GM19238 (cell line): ENCODE measurements around the gene SAMD8.
A peak's percentile ranks its signal among the peaks of the same experiment; 100 is the strongest.
"Not testable (repeated sequence)": the region's sequence is repeated elsewhere in the genome, so short reads cannot be mapped to it uniquely, and the experiment has no call there.

Experiments used
- DNase-seq: peaks from one replicate; pipeline ENCODE4 v3.0.0; 2011; ENCODE audit warnings: low spot score; ENCODE audit not compliant: insufficient read length

SAMD8 gene

DNA sequence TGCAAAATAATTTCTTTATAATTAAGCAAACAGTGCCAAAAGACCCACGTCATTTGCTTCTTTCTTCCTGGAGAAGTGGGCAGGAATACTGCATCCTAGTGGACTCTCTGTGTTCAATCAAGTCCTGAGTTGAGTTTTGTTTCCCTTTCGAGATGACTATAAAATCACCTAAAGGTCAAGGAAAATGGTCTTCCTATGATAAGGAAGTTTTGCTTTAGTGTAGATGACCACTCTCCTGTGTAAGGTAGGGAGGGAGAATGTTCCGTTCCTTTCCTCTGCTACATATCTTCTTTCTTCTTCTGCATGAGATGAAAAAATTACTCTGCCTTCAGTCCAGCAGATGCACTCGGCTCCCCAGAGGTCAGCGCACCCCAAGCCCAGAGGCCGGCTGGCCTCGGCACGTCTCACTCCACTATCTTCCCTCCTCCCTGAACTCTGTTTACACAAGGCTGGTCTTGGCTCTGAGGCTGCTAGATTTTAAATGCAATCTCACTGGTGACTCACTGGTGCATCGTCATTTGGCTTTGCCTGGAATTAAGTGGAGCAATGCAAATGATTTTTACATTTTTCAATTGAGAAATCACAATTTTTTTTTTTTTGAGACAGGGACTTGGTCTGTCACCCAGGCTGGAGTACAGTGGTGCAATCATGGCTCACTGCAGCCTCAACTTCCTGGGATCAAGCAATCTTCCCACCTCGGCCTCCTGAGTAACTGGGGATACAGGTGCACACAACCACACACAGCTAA, 80.5 kb downstream of the SAMD8 start:
- DNase-seq: no peak

DNA sequence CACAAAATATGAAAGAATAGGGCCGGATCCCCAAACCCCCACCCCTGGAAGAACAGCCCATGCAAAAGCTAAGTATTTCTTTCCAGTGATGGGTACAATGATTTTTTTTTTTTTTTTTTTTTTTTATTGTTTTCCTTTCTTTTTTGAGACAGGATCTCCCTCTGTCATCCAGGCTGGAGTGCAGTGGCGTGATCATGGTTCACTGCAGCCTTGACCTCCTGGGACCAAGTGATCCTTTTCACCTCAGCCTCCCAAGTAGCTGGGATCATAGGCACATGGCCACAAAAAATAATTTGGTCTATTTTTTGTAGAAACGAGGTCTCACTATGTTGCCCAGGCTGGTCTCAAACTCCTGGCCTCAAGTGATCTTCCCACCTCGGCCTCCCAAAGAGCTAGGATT, 83.2 kb downstream of the SAMD8 start:
- not testable (repeated sequence) for DNase-seq

DNA sequence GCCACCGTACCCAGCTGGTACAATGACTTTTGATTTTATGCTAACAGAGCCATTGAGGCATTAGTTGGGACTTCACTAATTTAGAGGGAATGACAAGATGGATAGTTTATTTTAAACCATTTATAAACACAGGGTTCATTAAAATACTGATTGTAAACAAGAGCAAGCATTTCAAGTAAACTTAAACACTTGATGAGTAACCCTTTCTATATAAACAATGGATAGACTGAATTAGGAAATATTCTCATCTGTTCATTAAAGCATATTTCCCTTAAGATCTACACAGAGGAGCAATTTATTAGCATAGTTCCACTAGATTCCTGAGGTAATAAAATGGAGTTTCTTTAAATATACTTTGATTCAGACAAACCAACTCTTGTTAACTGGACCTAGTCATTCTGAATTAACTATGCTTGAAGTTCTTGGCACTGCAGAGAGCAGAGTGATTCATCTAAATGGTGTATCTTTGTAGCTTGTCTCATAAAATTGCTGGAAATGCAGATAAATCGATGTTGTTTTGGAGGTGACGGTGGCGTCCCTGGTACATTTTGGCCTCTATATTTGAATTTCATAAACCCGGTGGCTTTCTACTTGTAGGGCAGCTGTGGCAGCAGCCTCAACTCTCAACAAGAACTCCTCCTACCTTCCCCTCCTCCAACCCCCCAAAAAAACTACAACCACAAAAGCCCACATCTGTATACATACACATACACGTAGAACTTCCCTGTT, 83.7 kb downstream of the SAMD8 start:
- DNase-seq: no peak

DNA sequence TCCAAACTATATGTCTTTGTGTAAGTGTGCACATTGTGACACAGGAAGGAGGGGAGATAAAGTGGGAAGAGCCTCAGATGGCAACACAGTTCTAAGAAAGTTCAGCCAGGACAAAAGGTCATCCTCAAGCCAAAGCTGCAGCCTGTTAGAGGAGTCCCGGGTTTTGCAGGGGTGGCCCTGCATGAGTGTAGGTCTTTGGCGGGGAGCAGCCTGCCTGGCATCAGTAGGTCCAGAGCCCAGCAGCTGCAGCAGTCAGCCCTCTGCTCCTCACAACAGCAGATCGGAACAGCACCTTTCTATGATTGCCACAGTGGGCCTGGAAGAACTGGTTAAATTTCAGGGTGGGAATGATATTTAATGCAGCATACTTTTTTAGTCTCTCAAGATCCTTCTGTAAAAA, 85.6 kb downstream of the SAMD8 start:
- DNase-seq: no peak

DNA sequence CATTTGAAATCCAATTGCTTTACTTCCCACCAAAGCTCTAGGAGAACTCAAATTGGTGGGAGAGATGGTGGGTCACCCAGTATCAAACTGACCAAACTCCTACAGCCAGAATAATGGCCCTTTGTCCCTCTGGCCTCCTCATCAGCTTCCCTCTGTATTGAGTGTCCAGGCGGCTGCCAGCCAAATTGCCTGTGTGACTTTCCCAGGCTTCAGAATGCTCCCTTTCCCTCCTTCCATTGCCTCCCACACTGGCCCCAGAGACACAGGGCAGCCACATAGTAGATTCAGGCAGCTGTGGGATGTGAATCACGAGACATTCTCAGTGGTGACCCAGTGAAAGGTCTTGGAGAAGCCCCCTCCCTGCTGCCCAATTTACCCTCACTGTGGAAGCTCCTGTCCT, 86.5 kb downstream of the SAMD8 start:
- DNase-seq: no peak

DNA sequence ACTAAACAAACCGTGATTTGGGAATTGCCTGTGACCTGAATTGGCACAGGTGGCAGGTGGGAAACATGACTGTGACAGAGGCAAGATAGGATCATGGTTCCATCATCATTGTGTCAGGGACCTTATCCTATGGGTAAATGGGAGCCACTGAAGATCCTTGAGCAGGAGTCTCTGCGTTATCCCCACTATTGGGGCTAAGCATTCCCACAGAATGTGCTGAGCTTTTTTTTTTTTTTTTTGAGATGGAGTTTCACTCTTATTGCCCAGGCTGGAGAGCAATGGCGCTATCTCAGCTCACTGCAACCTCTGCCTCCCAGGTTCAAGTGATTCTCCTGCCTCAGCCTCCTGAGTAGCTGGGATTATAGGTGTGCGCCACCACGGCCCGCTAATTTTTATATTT, 88.5 kb downstream of the SAMD8 start:
- DNase-seq: not testable (repeated sequence)

DNA sequence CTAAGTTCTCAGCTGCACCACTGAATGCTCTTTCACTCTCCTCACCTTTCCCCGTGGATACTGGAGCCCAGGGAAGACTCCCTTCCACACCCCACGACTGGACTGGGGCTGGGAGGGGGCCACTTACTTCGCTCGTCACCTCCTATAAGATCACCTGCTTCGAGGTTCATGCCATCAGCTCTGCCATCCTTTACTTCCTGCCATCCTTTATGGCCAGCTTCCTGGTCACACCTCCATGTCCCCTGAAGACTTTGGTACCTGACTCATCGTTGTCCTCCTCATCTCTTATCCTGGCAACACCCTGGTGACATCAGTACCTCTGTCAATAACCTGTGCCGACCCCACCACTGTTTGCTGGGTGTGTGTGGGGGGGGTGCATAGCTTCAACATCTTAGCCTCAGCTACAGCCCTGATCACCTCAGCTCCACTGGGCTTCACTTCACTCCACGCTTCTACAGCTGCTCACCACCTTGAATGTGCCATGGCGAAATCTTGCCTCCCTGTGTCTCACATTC, 90.4 kb downstream of the SAMD8 start:
- DNase-seq: no peak

DNA sequence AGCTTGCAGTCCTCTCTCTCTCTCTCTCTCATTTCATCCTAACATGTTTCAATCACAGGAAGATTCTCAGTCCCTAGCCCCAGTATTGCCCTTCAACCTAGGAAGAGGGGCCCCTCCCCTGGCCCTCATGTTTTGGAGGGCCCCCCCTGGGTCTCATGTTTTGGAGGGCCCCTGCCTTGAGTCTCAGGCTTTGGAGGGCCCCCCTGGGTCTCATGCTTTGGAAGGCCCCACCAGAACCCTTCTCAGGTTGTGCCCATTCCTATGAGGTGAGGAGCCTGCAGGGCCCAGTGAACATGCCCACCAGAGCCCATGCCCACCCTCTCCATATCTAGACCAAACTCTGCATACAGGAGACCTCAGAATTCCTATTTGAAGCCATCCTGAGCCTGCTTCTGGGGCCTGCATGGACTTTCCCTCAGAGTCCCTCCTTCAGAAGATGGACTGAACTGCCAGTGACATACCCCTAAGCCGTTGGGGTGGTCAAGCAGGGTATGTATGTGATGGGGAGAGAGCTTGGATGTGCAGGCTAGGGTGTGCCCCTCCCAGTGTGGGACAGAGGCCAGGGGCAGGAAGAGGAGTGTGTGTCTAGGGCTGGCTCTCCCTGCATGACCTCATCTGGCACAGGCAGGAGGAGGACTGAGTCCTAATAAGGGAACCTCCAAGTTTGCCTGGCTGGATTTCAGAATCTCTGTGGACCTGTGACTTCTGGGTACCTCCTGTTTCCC, 91.0 kb downstream of the SAMD8 start:
- DNase-seq: no peak

DNA sequence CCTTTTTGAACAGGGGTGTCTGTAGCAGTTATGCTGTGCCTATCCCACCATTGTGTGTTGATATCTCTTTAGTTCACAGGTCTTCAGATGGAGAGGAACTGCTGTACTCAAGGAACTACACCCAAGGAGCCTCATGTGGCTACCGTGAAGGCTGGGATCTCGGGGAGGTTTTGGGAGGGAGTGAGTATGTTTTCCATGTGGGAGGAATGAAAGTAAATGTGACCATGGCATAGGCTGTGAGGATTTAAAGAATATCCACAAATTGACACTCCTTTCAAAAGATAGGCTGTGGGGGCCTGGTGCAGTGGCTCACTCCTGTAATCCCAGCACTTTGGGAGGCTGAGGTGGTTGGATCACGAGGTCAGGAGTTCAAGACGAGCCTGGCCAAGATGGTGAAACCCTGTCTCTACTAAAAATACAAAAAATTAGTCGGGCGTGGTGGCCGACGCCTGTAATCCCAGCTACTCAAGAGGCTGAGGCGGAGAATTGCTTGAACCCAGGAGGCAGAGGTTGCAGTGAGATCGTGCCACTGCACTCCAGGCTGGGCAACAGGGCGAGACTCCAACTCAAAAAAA, 91.7 kb downstream of the SAMD8 start:
- not testable (repeated sequence) for DNase-seq

DNA sequence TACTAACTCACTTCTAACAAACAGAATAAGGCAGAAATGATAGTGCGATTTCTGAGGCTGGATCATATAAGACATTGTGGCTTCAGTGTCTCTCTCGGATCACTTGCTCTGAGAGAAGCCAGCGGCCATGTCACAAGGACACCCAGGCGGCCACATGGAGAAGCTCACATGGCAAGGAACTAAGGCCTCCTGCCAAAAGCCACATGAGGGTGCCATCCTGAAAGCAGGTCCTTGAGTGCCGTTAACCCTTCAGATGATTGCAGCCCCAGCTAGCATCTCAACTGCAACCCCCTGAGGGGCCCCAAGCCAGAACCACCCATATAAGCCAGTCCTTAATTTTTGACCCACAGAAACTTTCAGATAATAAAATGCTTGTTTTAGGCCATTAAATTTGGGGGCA, 92.3 kb downstream of the SAMD8 start:
- DNase-seq: no peak

DNA sequence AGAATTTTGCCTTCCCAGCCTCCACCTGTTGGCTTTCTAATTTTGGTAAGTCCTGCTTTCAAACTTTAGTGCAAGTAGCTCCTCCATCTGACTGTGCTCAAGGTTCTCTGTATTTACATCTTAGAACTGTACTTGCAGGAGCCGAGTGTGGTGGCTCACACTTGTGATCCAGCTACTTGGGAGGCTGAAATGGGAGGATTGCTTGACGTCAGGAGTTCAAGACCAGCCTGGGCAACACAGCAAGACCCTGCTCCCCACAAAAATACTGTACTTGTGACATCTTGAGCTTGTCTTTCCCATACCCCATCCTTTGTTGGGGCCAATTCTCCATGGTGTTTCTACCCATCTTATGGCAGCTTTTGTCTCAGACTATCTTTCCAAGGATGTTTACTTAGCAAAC, 94.5 kb downstream of the SAMD8 start:
- no peak for DNase-seq

DNA sequence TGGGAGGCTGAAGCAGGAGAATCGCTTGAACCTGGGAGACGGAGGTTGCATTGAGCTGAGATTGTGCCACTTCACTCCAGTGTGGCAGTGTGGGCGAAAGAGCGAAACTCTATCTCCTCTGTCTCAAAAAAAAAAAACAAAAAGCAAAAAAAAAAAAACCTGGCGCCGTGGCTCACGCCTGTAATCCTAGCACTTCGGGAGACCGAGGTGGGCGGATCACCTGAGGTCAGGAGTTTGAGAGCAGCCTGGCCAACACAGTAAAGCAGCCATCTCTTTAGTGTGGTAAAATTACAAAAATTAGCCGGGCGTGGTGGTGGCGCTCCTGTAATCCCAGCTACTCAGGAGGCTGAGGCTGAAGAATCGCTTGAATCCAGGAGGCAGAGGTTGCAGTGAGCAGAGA, 95.2 kb downstream of the SAMD8 start:
- DNase-seq: not testable (repeated sequence)

DNA sequence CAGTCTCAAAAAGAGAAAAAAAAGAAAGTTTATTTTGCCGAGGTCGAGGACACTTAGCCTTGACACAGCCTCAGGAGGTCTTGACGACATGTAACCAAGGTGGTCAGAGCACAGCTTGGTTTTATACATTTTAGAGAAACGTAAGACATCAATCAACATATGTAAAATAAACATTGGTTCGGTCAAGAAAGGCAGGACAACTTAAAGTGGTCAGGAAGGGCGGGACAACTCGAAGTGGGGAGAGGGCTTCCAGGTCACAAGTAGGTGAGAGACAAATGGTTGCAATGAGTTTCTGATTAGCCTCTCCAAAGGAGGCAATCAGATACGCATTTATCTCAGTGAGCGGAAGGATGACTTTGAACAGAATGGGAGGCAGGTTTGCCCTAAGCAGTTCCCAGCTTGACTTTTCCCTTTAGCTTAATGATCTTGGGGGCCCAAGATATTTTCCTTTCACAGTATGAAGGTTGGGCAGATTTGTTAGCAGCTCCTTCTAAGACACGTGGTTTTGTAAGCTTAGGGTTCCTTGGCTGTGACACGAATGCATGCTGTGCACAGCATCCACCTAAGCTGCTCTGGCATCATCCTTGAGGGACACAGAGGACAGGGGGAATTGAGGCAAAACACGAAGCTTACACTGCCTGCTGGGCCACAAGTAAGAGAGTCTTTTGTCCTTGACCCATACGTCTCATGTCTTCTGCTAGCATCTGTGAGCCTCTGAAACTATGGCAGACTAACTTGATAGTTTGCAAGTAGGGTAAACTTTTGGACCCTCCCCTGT, 95.8 kb downstream of the SAMD8 start:
- DNase-seq: no peak

DNA sequence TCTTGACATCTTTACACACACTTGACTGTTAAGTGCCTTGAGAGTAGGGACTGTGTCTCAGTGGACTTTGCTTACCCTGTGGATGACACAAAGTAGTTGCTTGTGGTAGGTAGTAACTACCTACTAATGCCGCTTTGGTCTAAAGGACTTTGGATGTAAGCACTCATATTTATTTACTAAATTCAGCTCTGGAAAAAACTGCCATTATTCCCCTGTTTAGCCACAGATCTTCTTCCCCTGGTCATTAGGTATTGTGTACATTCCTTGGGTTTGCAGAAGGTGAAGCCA, 96.3 kb downstream of the SAMD8 start:
- DNase-seq: no peak

DNA sequence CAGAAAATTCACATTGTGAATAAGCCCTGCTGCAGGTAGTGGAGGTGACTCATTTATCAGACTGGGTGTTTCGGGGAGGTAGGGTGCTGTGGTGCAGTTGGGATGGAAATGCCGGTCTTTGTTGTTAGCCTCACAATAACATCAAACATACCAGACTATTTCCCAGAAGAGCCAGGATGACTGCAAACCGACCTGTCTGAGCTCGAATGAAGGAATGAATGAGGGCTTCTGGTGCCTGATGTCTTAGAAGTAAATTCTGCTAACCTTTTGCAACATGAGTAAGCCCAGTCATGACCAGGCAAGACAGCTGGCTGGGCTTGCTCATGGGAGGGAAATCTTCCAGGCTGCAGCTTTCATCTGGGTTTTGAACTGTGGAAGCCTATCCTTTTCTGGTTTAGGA, 96.7 kb downstream of the SAMD8 start:
- DNase-seq: no peak

DNA sequence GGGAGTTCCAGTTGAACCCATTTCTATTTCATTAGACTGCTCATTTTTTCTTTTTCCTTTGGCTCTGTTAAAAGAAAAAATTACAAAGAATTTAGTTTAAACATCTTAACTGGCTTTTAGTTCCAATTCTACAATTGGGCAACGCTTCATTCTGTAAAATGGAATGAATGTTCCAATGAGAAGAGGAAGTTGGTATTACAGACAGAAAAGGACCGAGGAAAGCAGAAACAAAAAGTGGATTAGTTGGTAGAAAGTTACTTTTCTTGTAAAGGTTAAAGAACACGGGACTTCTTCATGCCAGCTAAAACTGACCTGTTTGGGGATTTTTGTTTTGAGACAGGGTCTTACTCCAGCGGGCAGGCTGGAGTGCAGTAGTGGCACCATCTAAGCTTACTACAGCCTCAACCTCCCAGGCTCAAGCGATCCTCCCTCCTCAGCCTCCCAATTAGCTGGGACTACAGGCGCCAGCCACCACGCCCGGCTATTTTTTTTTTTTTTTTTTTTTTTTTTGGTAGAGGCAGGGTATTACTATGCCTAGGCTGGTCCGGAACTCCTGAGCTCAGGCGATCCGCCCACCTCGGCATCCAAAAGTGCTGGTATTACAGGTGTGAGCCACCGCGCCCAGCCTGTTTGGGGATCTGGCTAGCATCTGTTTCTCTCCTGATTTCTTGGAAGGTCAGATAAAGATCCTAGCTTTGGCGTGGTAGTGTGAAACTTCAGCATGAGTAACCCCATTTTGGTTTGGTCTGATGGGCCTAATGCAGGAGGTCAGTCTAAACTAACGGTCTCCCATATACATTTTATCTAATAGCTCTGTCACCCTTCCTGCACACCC, 97.8 kb downstream of the SAMD8 start:
- no peak for DNase-seq

DNA sequence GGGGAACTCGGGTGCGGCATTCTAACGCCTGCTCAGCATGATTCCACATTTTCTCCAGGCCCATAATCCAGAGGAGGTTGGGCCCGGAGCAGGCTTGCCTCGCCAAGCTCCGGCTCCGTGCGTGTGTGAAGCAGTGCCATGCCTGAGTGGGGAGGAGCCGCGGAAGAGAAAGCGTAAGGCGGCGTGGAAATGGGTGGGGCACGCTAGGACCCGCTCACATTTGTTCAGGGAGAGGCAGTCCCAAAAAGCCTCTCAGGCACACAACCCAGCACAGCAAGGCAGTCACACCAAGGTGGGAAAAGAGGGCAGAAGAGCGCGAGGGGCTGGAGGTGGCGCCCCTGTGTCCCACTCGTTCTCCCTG, 98.4 kb downstream of the SAMD8 start:
- DNase-seq: peak; percentile 56

DNA sequence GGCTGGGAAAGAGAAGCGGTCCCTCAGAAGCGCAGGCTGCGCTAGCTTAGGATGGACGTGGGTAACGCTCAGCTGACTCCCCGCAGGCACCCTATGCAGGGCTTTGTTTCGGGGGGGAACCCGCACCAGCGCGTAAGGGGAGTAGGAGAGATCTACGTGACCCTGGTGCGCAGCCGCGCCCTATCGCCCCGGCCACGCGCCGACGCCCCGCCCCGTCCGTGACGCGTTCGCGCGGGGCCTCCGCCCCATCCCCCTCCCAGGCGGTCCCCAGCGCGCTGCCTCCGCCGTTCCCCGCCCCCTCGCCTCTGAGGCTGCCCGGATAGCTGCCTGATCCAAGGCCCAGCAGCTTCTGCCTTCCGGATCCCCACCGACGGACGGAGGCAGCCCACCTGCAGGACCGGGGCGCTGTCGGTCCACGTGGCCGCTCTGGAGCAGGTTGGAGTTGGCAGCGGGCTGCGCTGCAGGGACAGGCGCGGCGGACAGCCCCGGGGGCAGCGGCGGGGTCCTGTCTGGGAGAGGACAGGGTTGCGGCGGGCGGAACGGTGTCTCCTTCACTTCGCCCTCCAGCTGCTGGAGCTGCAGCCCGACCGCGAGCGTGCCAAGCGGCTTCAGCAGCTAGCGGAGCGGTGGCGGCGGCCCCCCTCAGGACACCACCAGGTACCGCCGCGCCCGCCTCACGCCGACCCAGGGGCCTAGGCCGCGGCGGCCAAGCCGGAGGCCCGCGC, 99.0 kb downstream of the SAMD8 start, which contains the start of gene VDAC2:
VDAC2 (plus strand) TSS at position 515 of the 725 bp plus-strand sequence. CDS start 363 bp downstream, outside the sequence.
- DNase-seq: peak; percentile 88

DNA sequence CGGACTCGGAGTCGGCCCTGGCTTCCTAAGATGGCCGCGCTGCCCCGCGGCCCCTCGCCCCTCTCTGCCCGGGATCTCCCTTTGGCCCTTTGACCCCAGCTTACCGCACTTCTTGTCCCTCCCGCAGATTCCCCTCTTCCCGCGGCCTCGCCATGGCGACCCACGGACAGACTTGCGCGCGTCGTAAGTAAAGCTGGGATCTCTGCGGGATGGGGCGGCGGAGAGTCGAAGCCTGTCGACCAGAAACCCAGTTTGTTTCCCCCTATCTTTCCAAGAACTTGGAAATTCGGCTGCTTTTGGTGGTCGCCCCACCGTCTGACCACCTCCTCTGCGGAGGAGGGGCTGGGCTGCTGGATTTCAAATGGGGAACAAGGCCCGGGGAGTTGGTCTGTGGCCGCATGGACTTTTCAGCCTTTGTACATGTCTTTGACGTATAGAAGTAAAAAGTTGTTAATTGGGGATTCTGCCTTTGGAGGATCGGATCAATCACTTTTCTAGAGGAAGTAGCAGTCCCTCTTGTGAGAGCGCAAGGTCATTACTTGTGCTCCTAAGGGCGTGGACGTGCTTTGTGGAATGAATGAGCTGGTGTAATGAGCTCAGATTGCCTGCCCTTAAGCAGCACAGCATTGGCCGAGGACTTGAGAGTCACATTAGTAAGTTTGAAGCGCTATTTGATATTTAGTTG, 99.7 kb downstream of the SAMD8 start:
- DNase-seq: peak; percentile 21
